ENCODE data around the gene TNFAIP2. TPM values are rescaled to one million over a fixed set of nuclear protein-coding genes. Genes with fewer than 3 reads are reported as not detected.

TNFAIP2 gene
- total and polyA plus RNA-seq, 9 of the 15 experiments (the other 6 are each of a cell fraction or from before 2014, with no cell fraction given), result 22.6 to 68.6 (median 44.6) TPM

DNA sequence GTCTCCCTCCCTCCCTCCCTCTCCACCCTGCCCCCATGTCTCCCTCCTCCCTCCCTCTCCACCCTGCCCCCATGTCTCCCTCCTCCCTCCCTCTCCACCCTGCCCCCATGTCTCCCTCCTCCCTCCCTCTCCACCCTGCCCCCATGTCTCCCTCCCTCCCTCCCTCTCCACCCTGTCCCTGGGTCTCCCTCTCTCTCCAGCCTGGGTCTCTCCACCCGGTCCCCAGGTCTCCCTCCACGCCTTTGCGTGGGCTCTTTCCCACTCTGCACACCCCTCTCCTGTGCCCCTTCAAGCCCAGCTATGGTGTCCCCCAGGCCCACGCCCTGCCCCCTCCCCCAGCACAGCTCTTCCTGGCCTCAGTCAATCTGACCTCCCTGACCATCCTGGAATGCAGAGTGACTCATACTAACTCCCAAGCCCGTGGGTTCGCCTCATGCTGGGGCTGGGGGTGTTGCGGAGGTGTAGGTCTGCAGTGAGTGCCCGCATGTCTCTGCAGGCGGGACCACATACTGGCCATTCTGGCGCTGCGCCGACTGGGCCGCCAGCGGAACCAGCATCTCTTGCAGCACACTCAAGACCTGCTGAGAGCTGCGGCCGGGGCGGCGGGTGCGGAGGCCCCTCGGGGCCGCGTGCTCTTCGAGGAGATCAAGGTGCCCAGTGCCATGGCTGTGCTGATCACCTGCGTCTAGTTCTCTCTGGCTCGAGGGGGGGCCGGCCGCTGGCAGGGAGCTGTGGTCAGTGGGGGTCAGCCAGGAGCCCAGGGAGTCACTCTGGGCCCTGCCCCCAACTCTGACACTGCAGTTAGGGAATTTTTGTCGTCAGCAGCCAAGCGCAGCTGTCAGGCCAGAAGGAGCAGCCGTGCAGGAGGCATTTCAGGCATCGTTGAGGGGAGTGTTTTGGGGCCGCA lies 13.5 kb upstream of the TNFAIP2 start (continued):
- TF ChIP-seq, protein P1, sequence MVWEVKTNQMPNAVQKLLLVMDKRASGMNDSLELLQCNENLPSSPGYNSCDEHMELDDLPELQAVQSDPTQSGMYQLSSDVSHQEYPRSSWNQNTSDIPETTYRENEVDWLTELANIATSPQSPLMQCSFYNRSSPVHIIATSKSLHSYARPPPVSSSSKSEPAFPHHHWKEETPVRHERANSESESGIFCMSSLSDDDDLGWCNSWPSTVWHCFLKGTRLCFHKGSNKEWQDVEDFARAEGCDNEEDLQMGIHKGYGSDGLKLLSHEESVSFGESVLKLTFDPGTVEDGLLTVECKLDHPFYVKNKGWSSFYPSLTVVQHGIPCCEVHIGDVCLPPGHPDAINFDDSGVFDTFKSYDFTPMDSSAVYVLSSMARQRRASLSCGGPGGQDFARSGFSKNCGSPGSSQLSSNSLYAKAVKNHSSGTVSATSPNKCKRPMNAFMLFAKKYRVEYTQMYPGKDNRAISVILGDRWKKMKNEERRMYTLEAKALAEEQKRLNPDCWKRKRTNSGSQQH (CRISPR knock-in tag; IDR thresholded peaks at IDR 0.05), result no peak
- TF ChIP-seq KLF1 (tag; IDR thresholded peaks at IDR 0.05) (no peak), ARID1B (IDR thresholded peaks at IDR 0.05) (peak; percentile 69), ATF1 (CRISPR knock-in tag; IDR thresholded peaks at IDR 0.05) (no peak), ATF1 (tag; IDR thresholded peaks at IDR 0.05) (0 out of 2 replicates have a peak, but pooled peaks have one; percentile 31), PTRF (tag; IDR thresholded peaks at IDR 0.05) (no peak), NFE2 (IDR thresholded peaks at IDR 0.05; ENCODE audit: low read depth) (0 out of 2 replicates have a peak, but pooled peaks have one; percentile 25), ZNF431 (CRISPR knock-in tag; IDR thresholded peaks at IDR 0.05) (no peak), TOE1 (IDR thresholded peaks at IDR 0.05; ENCODE audit: borderline replicate concordance) (no peak), TOE1 (CRISPR knock-in tag; IDR thresholded peaks at IDR 0.05; ENCODE audit: borderline replicate concordance, low read depth) (no peak), HEY1 (CRISPR knock-in tag; IDR thresholded peaks at IDR 0.05; ENCODE audit: borderline replicate concordance) (no peak)
- TF ChIP-seq, protein P2, sequence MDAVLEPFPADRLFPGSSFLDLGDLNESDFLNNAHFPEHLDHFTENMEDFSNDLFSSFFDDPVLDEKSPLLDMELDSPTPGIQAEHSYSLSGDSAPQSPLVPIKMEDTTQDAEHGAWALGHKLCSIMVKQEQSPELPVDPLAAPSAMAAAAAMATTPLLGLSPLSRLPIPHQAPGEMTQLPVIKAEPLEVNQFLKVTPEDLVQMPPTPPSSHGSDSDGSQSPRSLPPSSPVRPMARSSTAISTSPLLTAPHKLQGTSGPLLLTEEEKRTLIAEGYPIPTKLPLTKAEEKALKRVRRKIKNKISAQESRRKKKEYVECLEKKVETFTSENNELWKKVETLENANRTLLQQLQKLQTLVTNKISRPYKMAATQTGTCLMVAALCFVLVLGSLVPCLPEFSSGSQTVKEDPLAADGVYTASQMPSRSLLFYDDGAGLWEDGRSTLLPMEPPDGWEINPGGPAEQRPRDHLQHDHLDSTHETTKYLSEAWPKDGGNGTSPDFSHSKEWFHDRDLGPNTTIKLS (IDR thresholded peaks at IDR 0.05; ENCODE audit: borderline replicate concordance, low read depth), result no peak
- TF ChIP-seq, protein P3, sequence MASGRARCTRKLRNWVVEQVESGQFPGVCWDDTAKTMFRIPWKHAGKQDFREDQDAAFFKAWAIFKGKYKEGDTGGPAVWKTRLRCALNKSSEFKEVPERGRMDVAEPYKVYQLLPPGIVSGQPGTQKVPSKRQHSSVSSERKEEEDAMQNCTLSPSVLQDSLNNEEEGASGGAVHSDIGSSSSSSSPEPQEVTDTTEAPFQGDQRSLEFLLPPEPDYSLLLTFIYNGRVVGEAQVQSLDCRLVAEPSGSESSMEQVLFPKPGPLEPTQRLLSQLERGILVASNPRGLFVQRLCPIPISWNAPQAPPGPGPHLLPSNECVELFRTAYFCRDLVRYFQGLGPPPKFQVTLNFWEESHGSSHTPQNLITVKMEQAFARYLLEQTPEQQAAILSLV (tag; IDR thresholded peaks at IDR 0.05), result no peak

Measured in K562 (cell line).